CD8-positive, alpha-beta memory T cell (primary cell): ENCODE data around the gene TMEM63C. TPM values are rescaled to one million over a fixed set of nuclear protein-coding genes. Genes with fewer than 3 reads are reported as not detected.

Experiments
- CTCF ChIA-PET: fragments of 350-600 bp; sonication (Branson Sonifier 250); formaldehyde crosslinking; loops from one replicate; lab custom pipeline; 2021; ENCODE audit warnings: antibody characterized with exemption; lab: Charles Lee
- POLR2A ChIA-PET: fragments of 350-600 bp; sonication (Branson Sonifier 250); formaldehyde crosslinking; loops from one replicate; lab custom pipeline; 2021; ENCODE audit warnings: antibody characterized with exemption; lab: Charles Lee
- DNase-seq, 5 donors: peaks; one replicate each; pipeline versions ENCODE4 v3.0.0 to v3.0.0-alpha.2; 2020 to 2022; ENCODE audit warnings: mixed read lengths in 1 of 5
- H3K27ac ChIP-seq: one replicate; pipeline ENCODE4 v1.7.0; 2013; ENCODE audit warnings: low read depth, mild to moderate bottlenecking, low read length, moderate library complexity
- H3K27me3 ChIP-seq: 2 replicates; pipeline ENCODE4 v1.7.0; 2013; ENCODE audit warnings: low read length, mild to moderate bottlenecking; ENCODE audit not compliant: insufficient read depth, poor library complexity, severe bottlenecking
- H3K36me3 ChIP-seq: 2 replicates; pipeline ENCODE4 v1.7.0; 2013; ENCODE audit warnings: mild to moderate bottlenecking, low read length, moderate library complexity; ENCODE audit not compliant: insufficient read depth
- H3K4me1 ChIP-seq: 2 replicates; pipeline ENCODE4 v1.7.0; 2013; ENCODE audit warnings: mild to moderate bottlenecking, low read length, moderate library complexity; ENCODE audit not compliant: insufficient read depth
- H3K4me3 ChIP-seq: 2 replicates; pipeline ENCODE4 v1.7.0; 2013; ENCODE audit warnings: mild to moderate bottlenecking, low read length
- H3K9me3 ChIP-seq: 2 replicates; pipeline ENCODE4 v1.7.0; 2013; ENCODE audit warnings: mild to moderate bottlenecking, low read length
- H3K27ac Mint-ChIP-seq, 8 donors: one replicate each; pipeline ENCODE4 v1.8.0; 2020 to 2021; ENCODE audit warnings: mixed read lengths in 8 of 8, mild to moderate bottlenecking in 6 of 8, inconsistent platforms in 3 of 8, moderate library complexity in 3 of 8
- H3K27me3 Mint-ChIP-seq, 2 donors: one replicate each; pipeline ENCODE4 v1.8.0; 2020 to 2021; ENCODE audit warnings: mixed read lengths in 2 of 2, mild to moderate bottlenecking in 1 of 2, moderate library complexity in 1 of 2
- H3K36me3 Mint-ChIP-seq, 3 donors: one replicate each; pipeline ENCODE4 v1.8.0; 2020 to 2021; ENCODE audit warnings: mixed read lengths in 3 of 3, inconsistent platforms in 1 of 3, mild to moderate bottlenecking in 1 of 3
- H3K4me1 Mint-ChIP-seq, 3 donors: one replicate each; pipeline ENCODE4 v1.8.0; 2020 to 2021; ENCODE audit warnings: mixed read lengths in 3 of 3, inconsistent platforms in 1 of 3, mild to moderate bottlenecking in 1 of 3
- H3K4me3 Mint-ChIP-seq, 7 donors: one replicate each; pipeline ENCODE4 v1.8.0; 2020 to 2021; ENCODE audit warnings: mixed read lengths in 7 of 7, mild to moderate bottlenecking in 6 of 7, moderate library complexity in 4 of 7, inconsistent platforms in 2 of 7
- H3K9me3 Mint-ChIP-seq, 5 donors: one replicate each; pipeline ENCODE4 v1.8.0; 2020 to 2022; ENCODE audit warnings: mixed read lengths in 5 of 5, mild to moderate bottlenecking in 3 of 5, moderate library complexity in 2 of 5, inconsistent platforms in 1 of 5
- polyA plus RNA-seq: library from polyadenylated mRNA; unstranded; fragments of 300-500 nt; fragmentation: Illumina TruSeq; gene quantifications from one replicate; pipeline ENCODE4 v1.2.3, GENCODE V29; 2021
- total RNA-seq, 2 experiments: library from RNA; stranded (reverse); gene quantifications; one replicate each; pipeline ENCODE4 v1.2.3, GENCODE V29; 2021

Gene TMEM63C
- total and polyA plus RNA-seq, 3 experiments from 2014 or later: 0.28 to 0.68 (median 0.64) TPM

DNA sequence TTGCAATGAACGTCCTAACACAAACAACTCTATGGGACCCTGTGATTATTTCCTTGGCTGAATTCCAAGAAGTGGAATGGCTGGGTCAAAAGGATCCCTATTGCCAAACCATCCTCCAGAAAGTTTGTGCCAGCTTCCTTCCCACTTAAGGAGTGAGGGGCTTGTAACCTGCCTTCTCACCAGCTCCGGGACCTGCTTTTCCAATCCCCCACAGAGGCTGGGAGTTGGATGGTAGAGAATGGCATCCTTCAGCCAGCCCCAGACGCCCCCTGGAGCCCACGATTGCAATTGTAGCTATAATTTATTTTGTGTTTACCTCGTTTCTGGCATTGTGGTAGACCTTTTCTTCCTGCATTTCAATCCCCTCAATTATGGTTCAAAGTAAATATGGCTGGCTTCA lies 30.4 kb upstream of the TMEM63C start:
- ChIA-PET POLR2A (no interaction called here), CTCF (interaction anchor here (1.2 to 3.1 kb wide), 3 partner anchors 9 to 169 kb away, joined by 3 to 27 read pairs (median 4); partner anchors contain the start of genes GSTZ1 and POMT2)
- H3K4me3 ChIP-seq: no peak overlapping the region
- no peaks in the 10 kb centered on the region for H3K4me1 ChIP-seq
- H3K9me3 ChIP-seq: no peaks in the 10 kb centered on the region
- Mint-ChIP-seq H3K27ac (peak overlapping the region in 1 of 8 donors; percentile 69), H3K4me3 (no peak overlapping the region), H3K4me1 (no peaks in the 10 kb centered on the region), H3K9me3 (peaks cover 0 to 3% (median 0%) of the 10 kb centered on the region in 5 donors), H3K36me3 (peaks cover 0 to 2% (median 0%) of the 10 kb centered on the region in 3 donors), H3K27me3 (peaks cover 14 to 57% of the 10 kb centered on the region in 2 donors)
- no peak overlapping the region for H3K27ac ChIP-seq
- H3K27me3 ChIP-seq: no peaks in the 10 kb centered on the region
- DNase-seq: no peak
- no peaks in the 10 kb centered on the region for H3K36me3 ChIP-seq

GRCh38 chr14:77151918-77152588 lies 29.5 kb upstream of the TMEM63C start:
- Mint-ChIP-seq H3K4me1 (no peaks in the 10 kb centered on the region), H3K4me3 (no peak overlapping the region), H3K36me3 (peaks cover 0 to 2% (median 0%) of the 10 kb centered on the region in 3 donors), H3K27ac (peak overlapping the region in 1 of 8 donors; percentile 68), H3K27me3 (peaks cover 7 to 49% of the 10 kb centered on the region in 2 donors), H3K9me3 (peaks cover 0 to 3% (median 0%) of the 10 kb centered on the region in 5 donors)
- no peaks in the 10 kb centered on the region for H3K27me3 ChIP-seq
- peak in 1 of 5 donors; percentile 10 for DNase-seq
- ChIA-PET POLR2A (no interaction called here), CTCF (interaction anchor here (1.2 to 3.1 kb wide), 3 partner anchors 10 to 169 kb away, joined by 3 to 27 read pairs (median 4); partner anchors contain the start of genes GSTZ1 and POMT2)
- no peak overlapping the region for H3K4me3 ChIP-seq
- H3K4me1 ChIP-seq: no peaks in the 10 kb centered on the region
- no peak overlapping the region for H3K27ac ChIP-seq
- H3K36me3 ChIP-seq: no peaks in the 10 kb centered on the region
- H3K9me3 ChIP-seq: no peaks in the 10 kb centered on the region

DNA sequence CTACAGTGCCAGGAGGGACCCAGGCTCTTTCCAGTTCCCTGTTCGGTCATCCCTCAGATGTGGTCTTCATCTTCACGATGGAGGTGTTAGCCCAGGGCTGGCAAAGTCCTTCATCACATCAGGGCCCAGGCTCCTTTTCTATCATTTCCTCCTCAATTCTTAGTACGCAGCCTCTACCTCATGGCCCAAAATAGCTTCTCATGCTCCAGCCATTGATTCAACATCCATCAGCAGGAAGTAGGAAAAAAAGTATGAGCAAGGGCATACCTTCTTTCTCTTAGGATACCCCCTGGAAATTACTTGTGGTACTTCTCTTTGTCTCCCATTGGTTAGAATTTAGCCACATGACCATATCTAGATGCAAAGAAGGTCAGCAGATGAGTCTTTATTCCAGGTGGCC lies 27.8 kb upstream of the TMEM63C start:
- POLR2A ChIA-PET: no interaction called here
- Mint-ChIP-seq H3K27me3 (peaks cover 7 to 53% of the 10 kb centered on the region in 2 donors), H3K4me1 (no peaks in the 10 kb centered on the region), H3K36me3 (peaks cover 0 to 2% (median 0%) of the 10 kb centered on the region in 3 donors), H3K27ac (no peak overlapping the region), H3K4me3 (no peak overlapping the region), H3K9me3 (peaks cover 0 to 3% (median 0%) of the 10 kb centered on the region in 5 donors)
- no peaks in the 10 kb centered on the region for H3K4me1 ChIP-seq
- no peaks in the 10 kb centered on the region for H3K9me3 ChIP-seq
- H3K36me3 ChIP-seq: no peaks in the 10 kb centered on the region
- no peaks in the 10 kb centered on the region for H3K27me3 ChIP-seq
- no peak overlapping the region for H3K27ac ChIP-seq
- no peak overlapping the region for H3K4me3 ChIP-seq
- CTCF ChIA-PET: interaction anchor here (1.1 to 3.1 kb wide), 4 partner anchors 26 to 167 kb away, joined by 3 to 27 read pairs (median 4); partner anchors contain the start of genes GSTZ1 and POMT2
- no peak for DNase-seq

GRCh38 chr14:77154421-77154820 lies 27.2 kb upstream of the TMEM63C start:
- Histone ChIP-seq H3K27me3 (no peaks in the 10 kb centered on the region), H3K27ac (no peak overlapping the region), H3K4me3 (no peak overlapping the region), H3K4me1 (no peaks in the 10 kb centered on the region), H3K36me3 (no peaks in the 10 kb centered on the region), H3K9me3 (no peaks in the 10 kb centered on the region)
- Mint-ChIP-seq H3K4me3 (no peak overlapping the region), H3K27ac (no peak overlapping the region), H3K9me3 (peaks cover 0 to 3% (median 0%) of the 10 kb centered on the region in 5 donors), H3K4me1 (no peaks in the 10 kb centered on the region), H3K36me3 (peaks cover 0 to 2% (median 0%) of the 10 kb centered on the region in 3 donors), H3K27me3 (peaks cover 9 to 54% of the 10 kb centered on the region in 2 donors)
- ChIA-PET POLR2A (no interaction called here), CTCF (interaction anchor here (1.1 to 1.6 kb wide), 2 partner anchors 26 to 158 kb away, joined by 3 read pairs; no protein-coding TSS in a partner anchor)
- no peak for DNase-seq

DNA sequence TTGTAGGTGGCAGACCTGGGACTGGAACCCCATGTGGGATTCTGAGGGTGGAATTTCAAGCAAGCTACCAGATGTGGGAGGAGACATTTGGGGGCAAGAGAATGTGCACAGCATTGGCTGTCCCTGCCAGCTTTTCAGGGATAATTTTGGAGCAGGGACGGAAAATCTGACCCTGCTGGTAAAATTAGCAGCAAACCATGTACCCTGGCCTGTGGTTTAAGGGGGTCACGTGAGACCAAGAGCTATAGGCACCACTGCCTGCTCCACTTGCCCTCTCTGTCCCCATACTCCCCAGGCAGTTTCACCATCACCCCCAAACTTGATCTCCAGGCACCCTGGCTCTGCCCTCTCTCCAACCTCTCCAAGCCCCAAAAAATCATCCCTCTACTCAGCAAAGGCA lies 26.5 kb upstream of the TMEM63C start:
- Mint-ChIP-seq H3K4me3 (no peak overlapping the region), H3K4me1 (no peaks in the 10 kb centered on the region), H3K9me3 (peaks cover 0 to 3% (median 0%) of the 10 kb centered on the region in 5 donors), H3K36me3 (peaks cover 0 to 2% (median 0%) of the 10 kb centered on the region in 3 donors), H3K27me3 (peaks cover 10 to 52% of the 10 kb centered on the region in 2 donors), H3K27ac (no peak overlapping the region)
- no peak overlapping the region for H3K27ac ChIP-seq
- H3K27me3 ChIP-seq: no peaks in the 10 kb centered on the region
- DNase-seq: no peak
- no peak overlapping the region for H3K4me3 ChIP-seq
- no peaks in the 10 kb centered on the region for H3K9me3 ChIP-seq
- no peaks in the 10 kb centered on the region for H3K36me3 ChIP-seq
- H3K4me1 ChIP-seq: no peaks in the 10 kb centered on the region
- ChIA-PET POLR2A (no interaction called here), CTCF (interaction anchor here (1.1 to 1.6 kb wide), 2 partner anchors 25 to 157 kb away, joined by 3 read pairs; no protein-coding TSS in a partner anchor)

DNA sequence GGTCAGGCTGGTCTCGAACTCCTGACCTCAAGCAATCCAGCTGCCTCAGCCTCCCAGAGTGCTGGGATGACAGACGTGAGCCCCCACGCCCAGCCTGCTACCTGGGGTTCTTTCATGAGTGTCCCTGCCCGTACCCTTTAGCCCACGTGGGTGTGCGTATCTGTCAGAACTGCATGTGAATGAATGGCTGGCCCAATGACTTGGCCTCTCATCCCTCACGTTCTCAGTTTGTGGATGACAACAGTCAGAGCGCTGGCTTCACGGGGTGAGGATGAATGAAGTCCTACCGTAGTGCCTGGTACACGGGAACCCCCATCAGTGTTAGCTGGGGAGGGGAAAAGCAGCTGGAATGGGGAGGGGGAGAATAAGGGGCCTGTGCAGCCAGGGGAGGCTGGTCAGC lies 23.9 kb upstream of the TMEM63C start:
- DNase-seq: no peak
- H3K4me3 Mint-ChIP-seq: no peak overlapping the region
- Histone ChIP-seq H3K4me3 (no peak overlapping the region), H3K27ac (no peak overlapping the region), H3K4me1 (no peaks in the 10 kb centered on the region), H3K9me3 (no peaks in the 10 kb centered on the region), H3K27me3 (peaks cover 4% of the 10 kb centered on the region), H3K36me3 (no peaks in the 10 kb centered on the region)
- CTCF ChIA-PET: no interaction called here
- H3K4me1 Mint-ChIP-seq: no peaks in the 10 kb centered on the region
- H3K27me3 Mint-ChIP-seq: peaks cover 6 to 57% of the 10 kb centered on the region in 2 donors
- H3K36me3 Mint-ChIP-seq: peaks cover 0 to 2% (median 0%) of the 10 kb centered on the region in 3 donors
- POLR2A ChIA-PET: no interaction called here
- H3K9me3 Mint-ChIP-seq: peaks cover 0 to 3% (median 0%) of the 10 kb centered on the region in 5 donors
- no peak overlapping the region for H3K27ac Mint-ChIP-seq

DNA sequence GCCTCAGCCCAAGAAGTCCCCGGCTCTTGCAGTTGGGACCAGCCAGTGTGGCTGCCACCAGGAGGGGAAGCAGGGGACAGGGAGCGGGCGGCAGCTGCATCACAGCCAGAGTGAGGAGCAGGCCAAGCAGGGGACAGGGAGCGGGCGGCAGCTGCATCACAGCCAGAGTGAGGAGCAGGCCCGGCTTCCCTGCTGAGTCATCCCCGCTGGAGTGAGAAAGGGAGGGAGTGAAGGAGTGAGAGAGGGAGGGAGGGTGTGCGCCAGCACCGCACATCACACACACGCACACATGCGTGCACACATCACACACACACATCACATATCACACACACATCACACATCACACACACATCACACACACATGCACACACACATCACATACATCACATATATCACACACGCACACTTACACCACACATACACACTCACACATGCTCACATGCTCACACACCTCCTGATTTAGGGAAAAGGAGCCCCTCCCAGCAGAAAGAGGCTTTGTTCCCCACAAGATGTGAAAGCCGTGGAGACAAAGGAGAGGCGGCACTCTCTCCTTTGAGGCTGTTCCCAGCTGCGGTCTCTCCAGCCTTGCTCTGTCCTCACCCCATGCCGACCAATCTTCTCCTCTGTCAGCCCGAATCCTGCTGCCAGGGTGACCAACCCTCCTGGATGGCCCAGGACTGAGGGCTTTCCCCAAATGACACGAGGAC lies 23.3 kb upstream of the TMEM63C start:
- H3K36me3 ChIP-seq: no peaks in the 10 kb centered on the region
- no peak for DNase-seq
- no peaks in the 10 kb centered on the region for H3K4me1 Mint-ChIP-seq
- peaks cover 4% of the 10 kb centered on the region for H3K27me3 ChIP-seq
- no peaks in the 10 kb centered on the region for H3K9me3 ChIP-seq
- H3K36me3 Mint-ChIP-seq: peaks cover 0 to 2% (median 0%) of the 10 kb centered on the region in 3 donors
- H3K9me3 Mint-ChIP-seq: peaks cover 0 to 3% (median 0%) of the 10 kb centered on the region in 5 donors
- H3K4me3 ChIP-seq: no peak overlapping the region
- H3K27ac Mint-ChIP-seq: no peak overlapping the region
- no peak overlapping the region for H3K4me3 Mint-ChIP-seq
- H3K27me3 Mint-ChIP-seq: peaks cover 6 to 52% of the 10 kb centered on the region in 2 donors
- H3K27ac ChIP-seq: no peak overlapping the region
- POLR2A ChIA-PET: no interaction called here
- CTCF ChIA-PET: no interaction called here
- H3K4me1 ChIP-seq: no peaks in the 10 kb centered on the region

GRCh38 chr14:77158882-77159255 lies 22.7 kb upstream of the TMEM63C start:
- H3K36me3 ChIP-seq: no peaks in the 10 kb centered on the region
- no peak overlapping the region for H3K27ac ChIP-seq
- peaks cover 0 to 2% (median 0%) of the 10 kb centered on the region in 3 donors for H3K36me3 Mint-ChIP-seq
- CTCF ChIA-PET: no interaction called here
- H3K27ac Mint-ChIP-seq: peak overlapping the region in 1 of 8 donors; percentile 33
- POLR2A ChIA-PET: no interaction called here
- H3K9me3 ChIP-seq: no peaks in the 10 kb centered on the region
- no peaks in the 10 kb centered on the region for H3K4me1 Mint-ChIP-seq
- peaks cover 0 to 3% (median 0%) of the 10 kb centered on the region in 5 donors for H3K9me3 Mint-ChIP-seq
- H3K4me1 ChIP-seq: no peaks in the 10 kb centered on the region
- DNase-seq: no peak
- peaks cover 4% of the 10 kb centered on the region for H3K27me3 ChIP-seq
- no peak overlapping the region for H3K4me3 ChIP-seq
- H3K4me3 Mint-ChIP-seq: no peak overlapping the region
- H3K27me3 Mint-ChIP-seq: peaks cover 6 to 50% of the 10 kb centered on the region in 2 donors
